NCI-H187 (cell line): ENCODE measurements around the gene CEP76.

Source experiments
- DNase-seq, 2 experiments: peaks; one replicate each; lab custom pipeline; 2025; lab: John Stamatoyannopoulos, UW

CEP76 gene

GRCh38 chr18:12703664-12704063 is 1.1 kb upstream of the CEP76 start:
- DNase-seq = no peak

DNA sequence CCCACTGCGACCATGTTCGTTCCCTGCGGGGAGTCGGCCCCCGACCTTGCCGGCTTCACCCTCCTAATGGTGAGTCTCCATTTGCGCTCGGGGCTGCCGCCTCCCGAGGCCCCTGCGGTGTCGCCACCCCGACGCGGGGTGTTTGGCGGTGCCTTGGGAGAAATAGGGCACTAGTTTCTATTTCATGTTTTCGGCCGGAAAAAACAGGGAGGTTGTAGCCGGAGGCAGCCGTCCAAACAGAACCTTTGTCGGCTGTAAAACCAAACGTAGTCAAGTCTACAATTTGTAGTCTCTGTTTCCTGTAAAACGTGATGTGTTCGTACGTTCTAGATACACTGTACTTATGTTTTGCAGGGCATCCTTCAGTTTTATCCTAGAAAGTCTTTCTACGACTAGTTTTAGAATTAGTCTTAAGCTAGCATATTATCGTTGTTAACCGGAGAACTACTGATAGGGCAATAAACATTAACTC is 609 bp upstream of the CEP76 start:
- DNase-seq = no peak

DNA sequence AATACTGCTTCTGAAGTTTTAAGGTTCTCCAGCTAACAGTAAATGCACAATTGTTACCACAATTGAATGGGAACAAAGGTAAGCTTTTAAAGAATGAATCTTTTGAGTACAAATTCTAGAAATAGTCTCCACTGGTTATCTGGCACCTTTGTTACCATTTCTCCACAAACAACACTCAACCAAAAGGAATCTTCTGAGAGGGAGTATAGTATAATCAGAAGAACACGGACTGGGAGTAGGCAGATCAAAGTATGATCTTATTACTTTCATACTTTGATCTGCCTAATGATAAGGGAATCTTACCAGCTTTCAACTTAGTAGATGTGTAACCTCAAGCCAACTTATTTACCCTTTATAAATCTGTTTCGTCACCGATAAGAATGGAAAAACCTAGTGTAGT is 1.4 kb downstream of the CEP76 start:
- no peak for DNase-seq

DNA sequence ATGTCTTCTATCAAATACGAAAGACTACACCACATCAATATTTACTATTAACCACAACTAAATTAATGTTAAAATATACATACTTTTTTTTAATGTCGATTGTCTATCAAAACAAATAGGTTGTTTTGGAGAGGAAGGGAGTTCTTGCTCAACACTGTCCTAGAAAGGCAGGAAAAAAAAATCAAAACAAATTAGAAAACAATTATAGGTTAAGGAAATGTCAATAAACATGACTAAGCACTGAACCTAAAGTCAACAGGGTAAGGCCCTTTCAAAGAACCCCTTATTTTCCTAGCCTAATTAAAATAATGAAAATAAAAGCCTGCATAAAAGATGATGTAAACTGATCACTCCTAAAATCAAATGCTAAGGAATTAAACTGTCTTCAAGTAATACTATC is 2.8 kb downstream of the CEP76 start:
- DNase-seq = no peak

DNA sequence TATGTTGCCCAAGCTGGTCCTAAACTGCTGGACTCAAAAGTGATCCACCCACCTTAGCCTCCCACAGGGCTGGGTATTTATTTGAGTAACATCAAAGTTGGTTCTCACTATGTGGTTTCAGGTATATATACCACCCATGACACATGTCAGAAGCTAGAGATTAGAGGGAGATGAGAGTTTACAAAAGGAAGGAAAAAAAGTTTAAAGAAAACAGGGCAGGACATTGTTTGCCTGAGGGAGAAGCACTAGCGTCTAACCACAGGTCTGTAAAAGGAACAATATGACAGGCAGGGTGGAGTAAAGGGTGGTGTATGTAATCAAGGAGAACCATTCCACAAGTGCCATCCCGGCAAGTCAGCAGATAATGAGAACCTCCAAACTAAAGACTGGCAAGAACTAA is 8.5 kb downstream of the CEP76 start:
- DNase-seq = no peak

GRCh38 chr18:12692206-12692605 is 10.3 kb downstream of the CEP76 start:
- DNase-seq = no peak

DNA sequence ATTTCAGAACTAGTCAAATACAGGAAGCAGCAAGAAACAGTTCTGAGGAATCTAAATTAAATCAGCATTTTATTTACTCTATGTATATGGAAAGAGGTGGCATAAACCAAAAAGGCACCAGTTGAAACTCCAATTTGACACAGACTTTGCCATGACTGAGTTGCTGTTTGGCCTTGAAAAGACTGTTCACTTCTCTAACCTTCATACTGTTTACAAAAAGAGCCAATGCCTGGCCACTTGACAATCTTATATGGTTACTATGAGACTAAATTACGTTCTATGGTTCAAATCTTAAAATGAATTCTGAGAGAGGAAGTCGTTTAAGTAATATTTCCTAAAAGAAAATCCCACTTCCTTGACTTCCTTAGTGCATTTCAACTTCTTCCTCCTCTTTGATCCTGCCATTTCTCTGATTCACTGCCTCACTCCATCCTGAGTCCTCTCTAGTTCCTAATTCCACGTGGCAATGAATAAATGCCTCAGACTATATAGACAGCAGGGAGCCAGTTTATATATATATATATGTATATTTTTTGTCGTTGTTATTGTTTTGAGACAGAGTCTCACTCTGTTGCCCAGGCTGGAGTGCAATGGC is 13.2 kb downstream of the CEP76 start:
- DNase-seq = no peak

DNA sequence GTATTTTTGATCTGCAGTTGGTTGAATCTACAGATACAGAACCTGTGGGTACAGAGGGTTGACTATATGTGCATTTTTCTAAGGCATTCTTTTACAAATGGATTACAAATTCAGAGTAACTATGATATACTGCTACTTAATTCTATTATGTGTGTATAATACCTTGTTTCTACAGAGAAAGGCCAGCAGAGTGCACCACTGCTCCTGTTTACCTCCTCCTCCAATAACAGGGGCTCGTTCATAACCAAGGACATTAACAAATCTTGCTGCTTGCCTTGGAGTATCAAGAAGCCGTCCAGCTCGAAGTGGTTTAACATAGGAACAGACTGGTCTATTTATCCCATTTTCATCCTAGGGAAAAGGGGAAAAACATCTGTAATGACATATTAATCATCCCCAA is 16.4 kb downstream of the CEP76 start:
- DNase-seq = no peak

DNA sequence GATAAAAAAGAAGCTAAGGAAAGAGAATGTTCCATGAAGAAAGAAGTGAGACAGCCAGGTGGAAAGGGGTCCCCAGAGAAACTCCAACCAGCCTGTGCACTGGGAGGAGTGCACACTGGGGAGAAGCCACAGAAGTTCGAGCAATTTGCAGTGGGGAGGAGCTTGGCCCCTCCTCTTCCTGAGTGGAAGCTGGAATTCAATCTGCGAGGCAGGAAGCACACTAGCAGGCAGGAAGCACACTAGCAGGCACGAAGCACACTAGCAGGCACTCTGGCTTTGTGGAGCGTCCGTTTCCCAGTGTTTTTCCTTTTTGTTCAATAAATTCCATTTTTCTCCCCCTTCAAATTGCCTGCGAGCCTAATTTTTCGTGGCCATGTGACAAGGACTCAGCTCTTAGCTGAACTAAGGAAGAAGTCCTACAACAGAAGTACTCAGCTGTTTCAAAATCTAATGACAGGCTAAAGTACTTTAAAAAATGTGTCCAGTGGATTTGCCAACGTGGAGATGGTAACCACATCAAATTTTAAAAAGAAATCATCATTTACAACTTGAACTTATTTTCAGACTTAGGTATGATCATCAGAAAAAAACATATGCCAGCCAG is 23.2 kb downstream of the CEP76 start:
- DNase-seq = no peak

GRCh38 chr18:12668041-12668440 is 34.5 kb downstream of the CEP76 start:
- no peak for DNase-seq

- DNase-seq = peak in 1 of 2 experiments; percentile 7
Observed at GRCh38 chr18:12659904-12660605, 42.5 kb downstream of the CEP76 start.

- no peak for DNase-seq
Observed at GRCh38 chr18:12658426-12659138, 43.9 kb downstream of the CEP76 start.

DNA sequence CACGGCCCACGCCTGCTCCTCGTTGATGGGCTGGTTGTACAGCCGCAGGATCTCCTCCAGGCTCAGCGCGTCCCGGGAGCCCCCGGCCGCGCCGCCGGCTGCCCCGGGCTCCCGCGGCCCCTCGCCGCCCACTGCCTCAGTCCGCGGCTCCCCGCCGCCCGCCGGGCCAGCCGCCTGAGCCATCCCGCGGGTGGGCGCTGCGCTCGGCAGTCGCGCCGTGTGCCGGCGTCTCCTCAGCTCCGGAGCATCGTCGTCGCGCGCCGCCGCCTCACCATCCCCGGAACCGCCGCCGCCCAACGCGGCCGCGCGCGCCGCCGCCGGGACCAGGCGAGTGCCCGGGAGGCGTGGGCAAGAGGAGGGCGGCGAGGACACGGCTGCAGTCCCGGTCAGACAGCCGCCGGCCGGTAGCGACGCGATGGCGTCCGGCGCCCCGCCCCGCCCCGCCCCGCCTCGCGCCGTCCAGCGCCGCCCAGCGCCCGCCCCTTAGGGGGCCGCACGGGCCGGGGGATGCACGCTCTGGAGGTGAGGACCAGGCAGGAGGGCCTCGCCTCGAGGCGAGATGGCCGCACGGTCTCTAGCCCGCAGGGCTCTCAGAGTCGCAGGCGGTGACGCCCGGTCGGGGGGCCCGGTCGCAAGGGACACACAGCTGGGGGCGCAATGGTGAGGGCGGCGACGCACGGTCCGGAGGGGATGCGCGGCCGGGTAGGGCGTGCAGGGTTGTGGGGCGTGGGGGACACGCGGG is 44.7 kb downstream of the CEP76 start, which contains the start of gene SPIRE1:
SPIRE1 (minus strand) TSS at position 424 of the 742 bp plus-strand sequence; CDS start at position 183, 241 bp downstream.
- peak in 1 of 2 experiments; percentile 21 for DNase-seq

GRCh38 chr18:12656938-12657683 is 45.4 kb downstream of the CEP76 start:
- no peak for DNase-seq

GRCh38 chr18:12656605-12656937 is 46.0 kb downstream of the CEP76 start:
- DNase-seq = no peak

DNA sequence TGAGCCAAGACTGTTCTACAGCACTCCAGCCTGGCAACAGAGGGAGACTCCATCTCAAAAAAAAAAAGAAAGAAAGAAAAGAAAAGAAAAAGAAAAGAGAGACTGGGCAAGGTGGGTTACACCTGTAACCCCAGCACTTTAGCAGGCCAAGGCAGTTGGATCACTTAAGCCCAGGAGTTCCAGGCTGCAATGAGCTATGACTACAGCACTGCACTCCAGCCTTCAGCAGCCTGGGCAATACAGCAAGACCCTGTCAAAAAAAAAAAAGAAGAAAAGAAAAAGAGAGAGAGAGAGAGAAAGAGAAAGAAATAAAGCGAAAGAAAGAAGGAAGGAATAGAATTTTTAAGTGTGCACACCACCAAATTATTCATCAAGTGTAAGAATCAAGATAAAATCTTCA is 47.6 kb downstream of the CEP76 start:
- no peak for DNase-seq

GRCh38 chr18:12652861-12653401 is 49.6 kb downstream of the CEP76 start:
- no peak for DNase-seq

DNA sequence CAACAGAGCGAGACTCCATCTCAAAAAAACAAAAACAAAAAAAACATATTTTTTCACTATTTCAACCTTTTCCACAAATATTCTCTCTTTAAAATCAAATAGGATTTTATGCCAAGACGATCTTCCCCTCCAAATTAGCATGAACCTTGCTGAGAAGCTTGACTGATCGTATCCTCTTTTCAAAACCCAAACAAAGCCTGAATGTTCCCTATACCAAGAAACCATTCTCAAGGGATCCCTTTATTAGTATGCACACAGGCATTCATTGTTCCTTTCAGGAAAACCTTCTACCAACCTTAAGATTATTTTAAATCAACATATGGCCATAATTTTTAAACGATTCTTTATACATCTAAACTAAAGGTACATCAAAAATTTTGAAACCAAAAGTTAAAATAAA is 50.9 kb downstream of the CEP76 start:
- no peak for DNase-seq

DNA sequence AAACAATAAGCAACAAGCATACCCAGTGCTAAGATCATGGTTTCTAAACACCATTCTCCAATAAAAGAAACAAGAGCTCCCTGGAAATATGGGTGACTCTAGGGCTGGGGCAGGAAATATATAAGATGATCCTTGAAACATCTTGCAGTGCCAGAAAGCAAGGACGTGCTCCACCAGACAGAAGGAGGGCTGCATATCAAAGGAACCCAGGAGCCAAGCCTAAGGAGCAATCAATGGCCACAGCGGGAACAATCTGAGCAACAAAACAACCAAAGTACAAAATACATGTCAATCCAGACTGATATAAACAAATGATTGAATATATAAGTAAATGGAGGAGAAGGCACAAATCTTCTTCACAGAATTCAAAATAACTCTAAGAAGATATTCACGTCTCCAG is 54.8 kb downstream of the CEP76 start:
- no peak for DNase-seq

- DNase-seq = no peak
Observed at GRCh38 chr18:12645751-12646203, 56.7 kb downstream of the CEP76 start.

- DNase-seq = no peak
Observed at GRCh38 chr18:12645254-12645653, 57.3 kb downstream of the CEP76 start.
